HepG2 (cell line): Measurements from ENCODE around the gene GPC3. TPM values are rescaled to one million over a fixed set of nuclear protein-coding genes. Genes with fewer than 3 reads are reported as not detected.
"Not testable (repeated sequence)": the region's sequence is repeated elsewhere in the genome, so short reads cannot be mapped to it uniquely, and the experiment has no call there.

Source experiments
- ATAC-seq: fragments of 200-7000 bp; cut with Tn5 transposase; 3 replicates; pipeline ENCODE4 v1.9.1; 2020; ENCODE audit warnings: mild to moderate bottlenecking, moderate library complexity
- BruUV-seq: library from RNA; stranded (reverse); fragments of 400-500 nt; replicated peaks from 2 replicates; lab custom pipeline; 2021; lab: Mats Ljungman, UMichigan
- CTCF ChIA-PET: fragments of 300-600 bp; formaldehyde crosslinking; extraction: SDS; loops from one replicate; lab custom pipeline; 2021; ENCODE audit warnings: low total read pairs, inconsistent platforms, low intra/inter-chr PET ratio; lab: Yijun Ruan, JAX
- POLR2A ChIA-PET: fragments of 350-600 bp; sonication (Branson Sonifier 250); formaldehyde crosslinking; loops from one replicate; lab custom pipeline; 2020; ENCODE audit warnings: antibody characterized with exemption, inconsistent platforms; lab: Yijun Ruan, JAX
- DNase-seq: peaks from one replicate; pipeline ENCODE4 v3.0.0-alpha.2; 2015; ENCODE audit warnings: low spot score
- FAIRE-seq: peaks from 3 replicates; lab custom pipeline; 2011; peaks lifted over from hg19 to GRCh38; lab: Jason Lieb, UNC
- H2AFZ ChIP-seq: one replicate; pipeline ENCODE4 v1.6.1; 2011; ENCODE audit warnings: low read length, inconsistent platforms
- H3K27ac ChIP-seq: fragments of 300-600 bp; 3 replicates; pipeline ENCODE4 v1.8.0; 2011; ENCODE audit warnings: mixed run types, mild to moderate bottlenecking, mixed read lengths, low read length, inconsistent platforms; ENCODE audit not compliant: insufficient read depth; ENCODE audit errors: extremely low read length
- H3K27me3 ChIP-seq, 2 experiments: fragments of 200-600 bp in 1 of 2; 2 replicates in 1 of 2; 3 replicates in 1 of 2; pipeline versions ENCODE4 v1.6.0 to v1.8.0; 2011; ENCODE audit warnings: low read length in 2 of 2, mild to moderate bottlenecking in 2 of 2, moderate library complexity in 2 of 2, inconsistent platforms in 1 of 2; ENCODE audit not compliant: insufficient read depth in 2 of 2, control insufficient read depth in 1 of 2
- H3K36me3 ChIP-seq, 2 experiments: fragments of 200-600 bp in 1 of 2; replicated peaks in 1 of 2; 2 replicates in 1 of 2; 3 replicates in 1 of 2; pipeline versions ENCODE4 v1.5.1 to v1.8.0; 2011; ENCODE audit warnings: low read length in 2 of 2, inconsistent platforms in 1 of 2; ENCODE audit not compliant: insufficient read depth in 2 of 2, control insufficient read depth in 1 of 2
- H3K4me1 ChIP-seq: 2 replicates; pipeline ENCODE4 v1.5.1; 2012; ENCODE audit warnings: low read length, inconsistent platforms; ENCODE audit not compliant: insufficient read depth
- H3K4me2 ChIP-seq: 2 replicates; pipeline ENCODE4 v1.6.0; 2011; ENCODE audit warnings: low read depth, low read length, inconsistent platforms
- H3K4me3 ChIP-seq, 3 experiments: fragments of 200-600 bp in 1 of 3; sonication (generic), shearing (Covaris generic) in 1 of 3; replicated peaks in 1 of 3; 2 replicates each; pipeline ENCODE4 v1.5.1; 2011 to 2016; ENCODE audit warnings: low read length in 3 of 3, inconsistent platforms in 2 of 3, low read depth in 2 of 3, mild to moderate bottlenecking in 2 of 3, control low read depth in 1 of 3, mixed read lengths in 1 of 3; ENCODE audit not compliant: insufficient read depth in 1 of 3
- H3K79me2 ChIP-seq: one replicate; pipeline ENCODE4 v1.6.1; 2011; ENCODE audit warnings: low read length, inconsistent platforms; ENCODE audit not compliant: insufficient read depth
- H3K9ac ChIP-seq: 2 replicates; pipeline ENCODE4 v1.6.0; 2011; ENCODE audit warnings: mild to moderate bottlenecking, low read depth, low read length, inconsistent platforms; ENCODE audit not compliant: insufficient read depth
- H3K9me3 ChIP-seq: 2 replicates; pipeline ENCODE4 v1.5.1; 2012; ENCODE audit warnings: mild to moderate bottlenecking, low read length
- H4K20me1 ChIP-seq: 2 replicates; pipeline ENCODE4 v1.6.0; 2011; ENCODE audit warnings: inconsistent platforms, mild to moderate bottlenecking, low read length, moderate library complexity; ENCODE audit not compliant: insufficient read depth
- ARID5B ChIP-seq: IDR thresholded peaks from 2 replicates; pipeline ENCODE4 v1.4.0; 2020; ENCODE audit warnings: mild to moderate bottlenecking, missing genetic modification reagents
- CREB1 ChIP-seq, 2 experiments: fragments of 450-650 bp in 1 of 2; IDR thresholded peaks; 2 replicates each; pipeline ENCODE4 v1.6.1; 2016 to 2017; ENCODE audit warnings: control low read depth in 1 of 2, mild to moderate bottlenecking in 1 of 2, missing compliant biosample characterization in 1 of 2, missing genetic modification characterization in 1 of 2
- E2F2 ChIP-seq: sonication (generic); formaldehyde crosslinking; IDR thresholded peaks from 2 replicates; pipeline ENCODE4 v1.4.0; 2020; ENCODE audit warnings: missing genetic modification reagents, borderline replicate concordance
- EP300 ChIP-seq, 3 experiments: sonication (generic) in 1 of 3; formaldehyde crosslinking in 1 of 3; IDR thresholded peaks; 2 replicates each; pipeline versions ENCODE4 v1.5.1 to v1.6.1; 2011 to 2020; ENCODE audit warnings: low read depth in 2 of 3, low read length in 2 of 3, borderline replicate concordance in 1 of 3, improper control_type of control experiment in 1 of 3, mild to moderate bottlenecking in 1 of 3, missing genetic modification reagents in 1 of 3, moderate library complexity in 1 of 3
- HNF4A ChIP-seq: sonication (generic); formaldehyde crosslinking; IDR thresholded peaks from 2 replicates; pipeline ENCODE4 v1.4.0; 2020; ENCODE audit warnings: missing genetic modification reagents
- LCORL ChIP-seq, 2 experiments: fragments of 450-650 bp in 1 of 2; sonication (generic) in 1 of 2; formaldehyde crosslinking in 1 of 2; IDR thresholded peaks; 2 replicates each; pipeline versions ENCODE4 v1.5.0 to v1.6.1; 2017 to 2020; ENCODE audit warnings: antibody characterized with exemption in 1 of 2, missing genetic modification reagents in 1 of 2
- MEIS1 ChIP-seq: sonication (generic); formaldehyde crosslinking; IDR thresholded peaks from 2 replicates; pipeline ENCODE4 v1.9.0; 2021; ENCODE audit warnings: mild to moderate bottlenecking, missing genetic modification reagents, moderate library complexity, borderline replicate concordance
- NCOA2 ChIP-seq: sonication (generic); formaldehyde crosslinking; IDR thresholded peaks from 2 replicates; pipeline ENCODE4 v1.8.0; 2022; ENCODE audit warnings: inconsistent platforms
- NR2F2 ChIP-seq: IDR thresholded peaks from 2 replicates; pipeline ENCODE4 v1.6.1; 2012; ENCODE audit warnings: low read depth, inconsistent platforms, borderline replicate concordance
- NR2F6 ChIP-seq, 2 experiments: IDR thresholded peaks; 2 replicates each; pipeline ENCODE4 v1.6.1; 2016; ENCODE audit warnings: antibody characterized with exemption in 1 of 2, mild to moderate bottlenecking in 1 of 2
- RARA ChIP-seq: IDR thresholded peaks from 2 replicates; pipeline ENCODE4 v1.6.1; 2016; ENCODE audit warnings: missing genetic modification reagents, missing compliant biosample characterization
- RELA ChIP-seq: sonication (generic); formaldehyde crosslinking; IDR thresholded peaks from 2 replicates; pipeline ENCODE4 v1.4.0; 2020; ENCODE audit warnings: missing genetic modification reagents
- SALL1 ChIP-seq: sonication (generic); formaldehyde crosslinking; IDR thresholded peaks from 2 replicates; pipeline ENCODE4 v1.8.0; 2022; ENCODE audit warnings: mild to moderate bottlenecking, missing genetic modification reagents
- SOX13 ChIP-seq, 3 experiments: fragments of 450-650 bp in 1 of 3; sonication (generic) in 1 of 3; formaldehyde crosslinking in 1 of 3; IDR thresholded peaks in 2 of 3; conservative IDR thresholded peaks in 1 of 3; 2 replicates each; pipeline versions ENCODE4 v1.5.0 to v1.6.1; 2016 to 2020; ENCODE audit warnings: antibody characterized with exemption in 1 of 3, mild to moderate bottlenecking in 1 of 3, missing compliant biosample characterization in 1 of 3, missing genetic modification reagents in 1 of 3, moderate library complexity in 1 of 3
- SOX5 ChIP-seq: IDR thresholded peaks from 2 replicates; pipeline ENCODE4 v1.6.1; 2016; ENCODE audit warnings: borderline replicate concordance
- TEAD3 ChIP-seq: optimal IDR thresholded peaks from 2 replicates; pipeline ENCODE3; 2016; ENCODE audit warnings: borderline replicate concordance
- WGBS: methylation state at CpG from one replicate; pipeline ENCODE4 v1.1.6; 2017; ENCODE audit warnings: low lambda C conversion rate; 5-methylcytosine and 5-hydroxymethylcytosine counted together
- in situ Hi-C: cut with HindIII; loops from 2 replicates; pipeline ENCODE4 v1.10.0; 2017; ENCODE audit warnings: low pct_unique_long_range_greater_than_20kb; ENCODE audit not compliant: extremely low pct_ligation_motif_present
- intact Hi-C: fragments of 100-400 bp; cut with micrococcal nuclease; formaldehyde crosslinking; loops from one replicate; pipeline ENCODE4 v1.10.0; 2022; ENCODE audit not compliant: unreplicated experiment
- polyA plus RNA-seq, 8 experiments: library from polyadenylated mRNA; depleted of rRNA in 3 of 8; stranded (reverse) in 7 of 8; unstranded in 1 of 8; fragments of >200 nt; fragmentation: Illumina TruSeq in 4 of 8; extraction: Trizol in 4 of 8; gene quantifications; 2 replicates each; pipeline versions ENCODE4 v1.2.1 to v1.2.3, GENCODE V29; 2011 to 2016; ENCODE audit warnings: low read depth in 4 of 8, missing spikeins in 1 of 8, mixed read lengths in 1 of 8; ENCODE audit not compliant: insufficient read depth in 1 of 8
- total RNA-seq, 5 experiments: library from RNA; depleted of rRNA; stranded (reverse); fragments of >200 nt; fragmentation: Illumina TruSeq; extraction: Trizol; gene quantifications; 2 replicates each; pipeline ENCODE4 v1.2.3, GENCODE V29; 2016; ENCODE audit warnings: low read depth in 1 of 5

The GPC3 gene
- total and polyA plus RNA-seq, 2 of the 13 experiments (the other 11 are each of a cell fraction or from before 2014, with no cell fraction given), result 1,799 to 3,263 TPM

DNA sequence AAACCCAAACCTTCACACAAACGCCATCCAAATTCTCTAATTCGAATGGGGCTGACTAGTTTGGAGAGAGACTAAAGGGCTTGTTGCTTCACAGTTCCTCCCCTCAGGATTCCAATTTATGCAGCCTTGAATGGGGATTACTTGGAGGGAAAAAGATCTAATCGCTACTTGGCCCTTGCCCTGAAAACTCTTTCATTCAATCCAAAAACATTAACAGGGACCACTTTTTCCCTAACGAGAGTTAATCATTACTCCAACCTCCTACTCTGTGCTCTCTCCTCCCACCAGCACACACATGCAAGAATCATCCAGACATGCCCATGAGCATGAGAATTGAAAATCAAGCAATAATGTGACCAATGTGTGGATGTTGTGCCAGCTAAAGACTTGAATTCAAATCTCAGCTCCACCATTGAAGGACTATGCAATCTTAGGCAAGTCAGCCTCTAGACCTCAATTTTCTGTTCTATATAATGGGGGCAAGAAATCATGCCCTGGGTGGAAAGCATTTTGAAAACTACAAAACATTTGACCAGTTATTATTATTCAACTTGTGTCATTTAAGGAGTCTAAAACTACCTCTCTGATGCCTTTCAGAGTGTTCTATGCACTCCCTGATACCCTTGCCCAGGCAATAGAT is 34.3 kb upstream of the GPC3 start (continued):
- TF ChIP-seq CREB1 (IDR thresholded peaks at IDR 0.05) (no peak), CREB1 (CRISPR knock-in tag; IDR thresholded peaks at IDR 0.05) (no peak), RELA (CRISPR knock-in tag) (no peak), E2F2 (CRISPR knock-in tag) (no peak), RARA (CRISPR knock-in tag) (peak; percentile 16; the same call in 1 of the 2 replicates), LCORL (IDR thresholded peaks at IDR 0.05) (no peak), LCORL (CRISPR knock-in tag; IDR thresholded peaks at IDR 0.05) (0 out of 2 replicates have a peak, but pooled peaks have one; percentile 26), MEIS1 (no peak), HNF4A (peak; percentile 73)
- TF ChIP-seq, all 625 proteins: peak for 50

- POLR2A ChIA-PET; intact Hi-C loops; CTCF ChIA-PET; H3K9me3 ChIP-seq; H3K27me3 ChIP-seq; H3K4me3 ChIP-seq; H4K20me1 ChIP-seq; in situ Hi-C loops; H3K36me3 ChIP-seq; BruUV-seq; H2AFZ ChIP-seq; TF ChIP-seq SOX13 (IDR thresholded peaks at IDR 0.05); EP300 (CRISPR knock-in tag; IDR thresholded peaks at IDR 0.05; ENCODE audit: borderline replicate concordance): not testable (repeated sequence)
- peak; percentile 16; the same call in 1 of the 3 replicates for ATAC-seq
- Histone ChIP-seq H3K4me2 (peak overlapping the region; percentile 18; the same call in 1 of the 2 replicates), H3K79me2 (peaks cover 35% of the 10 kb centered on the region), H3K27ac (peak overlapping the region; percentile 73), H3K9ac (0 out of 2 replicates have a peak overlapping the region, but pooled peaks have one; percentile 15), H3K4me1 (peaks cover 74% of the 10 kb centered on the region)
- DNase-seq, result peak; percentile 55
- FAIRE-seq, result peak; percentile 89
- WGBS, result 0% methylated on average over 1 of the region's 1 CpG
- peak; percentile 33 for TF ChIP-seq TEAD3
- peak; percentile 30; the same call in 1 of the 2 replicates for TF ChIP-seq SALL1 (CRISPR knock-in tag)
- TF ChIP-seq SOX5 (CRISPR knock-in tag), result 0 out of 2 replicates have a peak, but pooled peaks have one; percentile 23
- peak; percentile 53; the same call in 1 of the 2 replicates for TF ChIP-seq NR2F2
- peak; percentile 47; the same call in 1 of the 2 replicates for TF ChIP-seq RARA (CRISPR knock-in tag)
- peak; percentile 90 for TF ChIP-seq HNF4A
- peak; percentile 64 for TF ChIP-seq NR2F6 (IDR thresholded peaks at IDR 0.05)
- peak; percentile 38; the same call in 1 of the 2 replicates for TF ChIP-seq NR2F6 (CRISPR knock-in tag; IDR thresholded peaks at IDR 0.05)
- TF ChIP-seq SOX13 (CRISPR knock-in tag; conservative IDR thresholded peaks at IDR 0.05 in 1 of 2, IDR thresholded peaks at IDR 0.05 in 1 of 2), result 0 out of 4 replicates have a peak, but pooled peaks of 1 of the 2 experiments have one; percentile 10
- TF ChIP-seq ARID5B (CRISPR knock-in tag), result peak; percentile 40; the same call in 1 of the 2 replicates
- TF ChIP-seq EP300 (IDR thresholded peaks at IDR 0.05; ENCODE audit: low read depth in 2 of 2, low read length in 2 of 2), result peak in 1 of 2 experiments; percentile 80; a peak in 1 of 4 replicates
- peak; percentile 67 for TF ChIP-seq NCOA2 (CRISPR knock-in tag)
Observed at GRCh38 chrX:134016309-134016708, 30.9 kb upstream of the GPC3 start.
